Measurements from ENCODE around the gene CIART. TPM values are rescaled to one million over a fixed set of nuclear protein-coding genes. Genes with fewer than 3 reads are reported as not detected.
"Not testable (repeated sequence)": the region's sequence is repeated elsewhere in the genome, so short reads cannot be mapped to it uniquely, and the experiment has no call there.

CIART gene
- total and polyA plus RNA-seq, 10 donors, result 0.83 to 3.9 (median 1.5) TPM; not detected in 1

- Histone ChIP-seq H3K27me3 (replicated peaks in 1 of 7) (no peaks in the 10 kb centered on the region), H3K27ac (no peak overlapping the region), H3K36me3 (peaks cover 0 to 57% (median 31%) of the 10 kb centered on the region in 6 donors), H3K4me3 (no peak overlapping the region), H3K9me3 (no peaks in the 10 kb centered on the region), H3K4me1 (peaks cover 10 to 44% (median 24%) of the 10 kb centered on the region in 6 donors)
- WGBS, 5 donors, result 95 to 99% (median 96%) methylated on average over 2 of the region's 2 CpGs
- TF ChIP-seq POLR2A (IDR thresholded peaks at IDR 0.05) (no peak), POLR2AphosphoS5 (IDR thresholded peaks at IDR 0.05) (no peak)
- TF ChIP-seq, protein P1, sequence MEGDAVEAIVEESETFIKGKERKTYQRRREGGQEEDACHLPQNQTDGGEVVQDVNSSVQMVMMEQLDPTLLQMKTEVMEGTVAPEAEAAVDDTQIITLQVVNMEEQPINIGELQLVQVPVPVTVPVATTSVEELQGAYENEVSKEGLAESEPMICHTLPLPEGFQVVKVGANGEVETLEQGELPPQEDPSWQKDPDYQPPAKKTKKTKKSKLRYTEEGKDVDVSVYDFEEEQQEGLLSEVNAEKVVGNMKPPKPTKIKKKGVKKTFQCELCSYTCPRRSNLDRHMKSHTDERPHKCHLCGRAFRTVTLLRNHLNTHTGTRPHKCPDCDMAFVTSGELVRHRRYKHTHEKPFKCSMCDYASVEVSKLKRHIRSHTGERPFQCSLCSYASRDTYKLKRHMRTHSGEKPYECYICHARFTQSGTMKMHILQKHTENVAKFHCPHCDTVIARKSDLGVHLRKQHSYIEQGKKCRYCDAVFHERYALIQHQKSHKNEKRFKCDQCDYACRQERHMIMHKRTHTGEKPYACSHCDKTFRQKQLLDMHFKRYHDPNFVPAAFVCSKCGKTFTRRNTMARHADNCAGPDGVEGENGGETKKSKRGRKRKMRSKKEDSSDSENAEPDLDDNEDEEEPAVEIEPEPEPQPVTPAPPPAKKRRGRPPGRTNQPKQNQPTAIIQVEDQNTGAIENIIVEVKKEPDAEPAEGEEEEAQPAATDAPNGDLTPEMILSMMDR (IDR thresholded peaks at IDR 0.05 in 8 of 11, conservative IDR thresholded peaks at IDR 0.05 in 3 of 11), result no peak
- intact Hi-C loops (cut with DNase I; ENCODE audit: low total_unique reads), result no loop called here
- no peak for DNase-seq
Observed at GRCh38 chr1:150295476-150295875, 13.1 kb downstream of the CIART start.

DNA sequence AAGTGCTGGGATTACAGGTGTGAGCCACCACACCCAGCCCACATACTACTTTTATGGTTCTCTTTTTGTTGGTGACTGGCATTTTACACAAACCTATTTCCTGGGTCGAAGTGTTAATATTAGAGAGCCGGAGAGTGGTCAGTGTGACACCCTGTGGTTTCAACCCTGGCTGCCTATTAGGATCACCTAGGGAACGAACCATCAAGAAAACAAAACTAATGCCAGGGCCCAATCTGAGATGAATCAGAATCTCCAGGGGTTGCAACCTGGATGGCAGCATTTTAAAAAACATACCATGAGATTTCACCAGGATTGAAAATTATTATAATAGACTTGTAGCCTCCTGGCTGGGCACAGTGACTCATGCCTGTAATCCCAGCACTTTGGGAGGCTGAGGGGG lies 17.4 kb downstream of the CIART start:
- Histone ChIP-seq H3K4me3 (no peak overlapping the region), H3K27ac (no peak overlapping the region), H3K27me3 (replicated peaks in 1 of 7) (no peaks in the 10 kb centered on the region), H3K9me3 (no peaks in the 10 kb centered on the region), H3K4me1 (peaks cover under 1 to 25% (median 7%) of the 10 kb centered on the region in 6 donors), H3K36me3 (peaks cover 0 to 100% (median 58%) of the 10 kb centered on the region in 6 donors)
- no peak for DNase-seq
- WGBS, 5 donors, result 94 to 99% (median 97%) methylated on average over 3 of the region's 3 CpGs
- TF ChIP-seq POLR2A (IDR thresholded peaks at IDR 0.05) (no peak), POLR2AphosphoS5 (IDR thresholded peaks at IDR 0.05) (no peak)
- TF ChIP-seq, protein P1 (IDR thresholded peaks at IDR 0.05 in 8 of 11, conservative IDR thresholded peaks at IDR 0.05 in 3 of 11), result no peak
- intact Hi-C loops (cut with DNase I; ENCODE audit: low total_unique reads), result no loop called here

GRCh38 chr1:150302338-150302737 lies 20.0 kb downstream of the CIART start:
- H3K4me1 ChIP-seq, result no peaks in the 10 kb centered on the region
- no peak overlapping the region for H3K27ac ChIP-seq
- no peak for DNase-seq
- H3K27me3 ChIP-seq (replicated peaks in 1 of 7), result no peaks in the 10 kb centered on the region
- TF ChIP-seq POLR2A (IDR thresholded peaks at IDR 0.05) (no peak), POLR2AphosphoS5 (IDR thresholded peaks at IDR 0.05) (no peak)
- TF ChIP-seq, protein P1 (IDR thresholded peaks at IDR 0.05 in 8 of 11, conservative IDR thresholded peaks at IDR 0.05 in 3 of 11), result no peak
- H3K9me3 ChIP-seq, result no peaks in the 10 kb centered on the region
- intact Hi-C loops (cut with DNase I; ENCODE audit: low total_unique reads), result no loop called here
- H3K36me3 ChIP-seq, result peaks cover 0 to 100% (median 51%) of the 10 kb centered on the region in 6 donors
- H3K4me3 ChIP-seq, result no peak overlapping the region
- WGBS, 5 donors, result 88 to 97% (median 93%) methylated on average over 6 of the region's 6 CpGs

GRCh38 chr1:150302902-150303301 lies 20.5 kb downstream of the CIART start:
- H3K36me3 ChIP-seq, result peaks cover 0 to 100% (median 51%) of the 10 kb centered on the region in 6 donors
- H3K4me1 ChIP-seq, result no peaks in the 10 kb centered on the region
- TF ChIP-seq POLR2AphosphoS5 (IDR thresholded peaks at IDR 0.05) (no peak), POLR2A (IDR thresholded peaks at IDR 0.05) (no peak)
- TF ChIP-seq, protein P1 (IDR thresholded peaks at IDR 0.05 in 8 of 11, conservative IDR thresholded peaks at IDR 0.05 in 3 of 11), result no peak
- 76 to 95% (median 90%) methylated on average over 2 of the region's 2 CpGs for WGBS, 5 donors
- intact Hi-C loops (cut with DNase I; ENCODE audit: low total_unique reads), result no loop called here
- H3K27me3 ChIP-seq (replicated peaks in 1 of 7), result no peaks in the 10 kb centered on the region
- no peak overlapping the region for H3K27ac ChIP-seq
- no peak overlapping the region for H3K4me3 ChIP-seq
- no peaks in the 10 kb centered on the region for H3K9me3 ChIP-seq
- no peak for DNase-seq

- H3K27ac ChIP-seq; H3K4me1 ChIP-seq; H3K9me3 ChIP-seq; intact Hi-C loops (cut with DNase I; ENCODE audit: low total_unique reads); H3K27me3 ChIP-seq (replicated peaks in 1 of 7); H3K4me3 ChIP-seq; DNase-seq: not testable (repeated sequence)
- 93 to 97% (median 96%) methylated on average over 9 of the region's 9 CpGs for WGBS, 5 donors
- peaks cover 0 to 71% (median 19%) of the 10 kb centered on the region in 6 donors for H3K36me3 ChIP-seq
Observed at GRCh38 chr1:150308585-150308984, 26.2 kb downstream of the CIART start.

Measured in spleen (tissue), 11 donors.